ENCODE data around the gene PCNX3.

DNA sequence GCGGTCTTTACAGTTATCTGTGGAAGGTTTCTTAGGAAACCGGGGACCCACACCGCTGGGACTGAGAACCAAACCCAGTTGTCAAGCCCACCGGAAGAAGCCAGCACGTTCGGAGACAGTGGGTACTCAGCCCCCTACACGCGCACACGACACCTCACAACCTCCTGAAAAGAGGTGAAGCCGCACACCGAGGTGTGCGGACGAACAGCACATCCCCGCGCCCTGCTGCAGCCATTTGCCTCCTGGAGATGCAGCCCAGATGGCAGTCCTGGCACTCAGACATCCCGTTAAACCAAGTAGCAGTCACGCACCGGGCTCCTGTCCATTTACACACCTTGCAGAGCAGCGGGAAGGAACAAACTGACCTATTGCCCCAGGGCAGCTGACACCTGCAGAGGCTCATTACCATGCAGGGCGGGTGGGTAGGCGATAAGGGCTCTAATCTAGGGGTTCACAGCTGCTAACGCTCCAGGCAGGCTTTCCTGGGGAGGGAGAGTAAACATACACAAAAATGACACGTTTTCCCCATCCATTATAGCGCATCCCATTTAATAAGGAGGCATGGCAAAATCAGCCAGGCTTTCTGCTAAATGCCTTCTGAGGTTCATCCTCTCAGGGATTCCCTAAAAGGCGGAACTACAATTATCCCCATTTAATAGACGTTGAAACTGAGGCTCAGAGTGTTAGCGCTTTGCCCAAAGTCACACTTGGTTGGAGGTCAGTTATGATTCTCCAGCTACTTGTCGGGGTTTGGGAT lies 40.6 kb upstream of the PCNX3 start:
- TF ChIP-seq CTCF (IDR thresholded peaks at IDR 0.05; ENCODE audit: poor library complexity, severe bottlenecking) (no peak), EZH2 (IDR thresholded peaks at IDR 0.05; ENCODE audit: borderline replicate concordance, insufficient read depth, low read length, poor library complexity, severe bottlenecking) (no peak), REST (IDR thresholded peaks at IDR 0.05; ENCODE audit: borderline replicate concordance) (no peak), EP300 (conservative IDR thresholded peaks at IDR 0.05; ENCODE audit: poor library complexity, severe bottlenecking) (no peak), RAD21 (conservative IDR thresholded peaks at IDR 0.05) (no peak)
